GM19467 (cell line): ENCODE results near the gene UFD1.

Experiments
- ATAC-seq: cut with Tn5 transposase; IDR thresholded peaks from one replicate; pipeline ENCODE4 v1.9.1; 2021; ENCODE audit warnings: mild to moderate bottlenecking, moderate library complexity; ENCODE audit not compliant: unreplicated experiment

The UFD1 gene

GRCh38 chr22:19430890-19431541, 48.0 kb downstream of the UFD1 start:
- ATAC-seq = no peak

- no peak for ATAC-seq
These were observed 48.8 kb downstream of the UFD1 start for GRCh38 chr22:19429950-19430889.

- ATAC-seq = no peak
These were observed 54.9 kb downstream of the UFD1 start for GRCh38 chr22:19424186-19424500.

- ATAC-seq = no peak
These were observed 56.3 kb downstream of the UFD1 start for GRCh38 chr22:19422440-19423301.

- no peak for ATAC-seq
These were observed 58.7 kb downstream of the UFD1 start for GRCh38 chr22:19420321-19420720.

GRCh38 chr22:19419464-19420178, 59.4 kb downstream of the UFD1 start:
- no peak for ATAC-seq

GRCh38 chr22:19419086-19419463, 59.9 kb downstream of the UFD1 start:
- no peak for ATAC-seq

- ATAC-seq = no peak
These were observed 66.1 kb downstream of the UFD1 start for GRCh38 chr22:19412923-19413322.

GRCh38 chr22:19412478-19412877, 66.5 kb downstream of the UFD1 start:
- no peak for ATAC-seq

- no peak for ATAC-seq
These were observed 67.3 kb downstream of the UFD1 start for GRCh38 chr22:19411690-19412045.

- no peak for ATAC-seq
These were observed 67.9 kb downstream of the UFD1 start for GRCh38 chr22:19410941-19411689.

GRCh38 chr22:19407649-19408606, 71.1 kb downstream of the UFD1 start:
- no peak for ATAC-seq

- no peak for ATAC-seq
These were observed 72.1 kb downstream of the UFD1 start for GRCh38 chr22:19406846-19407245.

GRCh38 chr22:19406281-19406811, 72.6 kb downstream of the UFD1 start:
- no peak for ATAC-seq

- ATAC-seq = no peak
These were observed 73.3 kb downstream of the UFD1 start for GRCh38 chr22:19405652-19406051.

- ATAC-seq = no peak
These were observed 73.9 kb downstream of the UFD1 start for GRCh38 chr22:19405133-19405532.

GRCh38 chr22:19404676-19405075, 74.3 kb downstream of the UFD1 start:
- no peak for ATAC-seq

- no peak for ATAC-seq
These were observed 76.3 kb downstream of the UFD1 start for GRCh38 chr22:19402642-19403191.
